ENCODE results near the gene BCKDHA. TPM values are rescaled to one million over a fixed set of nuclear protein-coding genes. Genes with fewer than 3 reads are reported as not detected.

Gene BCKDHA
- total and polyA plus RNA-seq, 2 of the 4 experiments (the other 2 are of a cell fraction), result 7.6 to 7.7 TPM

DNA sequence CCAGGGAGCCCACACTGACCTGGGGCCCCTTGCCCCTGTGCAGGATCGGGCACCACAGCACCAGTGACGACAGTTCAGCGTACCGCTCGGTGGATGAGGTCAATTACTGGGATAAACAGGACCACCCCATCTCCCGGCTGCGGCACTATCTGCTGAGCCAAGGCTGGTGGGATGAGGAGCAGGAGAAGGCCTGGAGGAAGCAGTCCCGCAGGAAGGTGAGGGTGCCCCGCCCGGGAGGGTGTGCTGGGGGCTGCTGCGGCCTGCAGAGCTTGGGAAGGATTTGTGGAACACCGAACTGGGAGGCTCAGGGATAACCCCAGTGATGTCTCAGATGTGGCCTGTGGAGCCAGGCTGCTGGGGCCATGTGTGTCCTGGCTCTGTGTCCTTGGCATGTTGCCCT, 25.3 kb downstream of the BCKDHA start:
- WGBS, 2 experiments (ENCODE audit: extremely low coverage in 2 of 2, insufficient read length in 1 of 2), result 90% methylated on average over 4 of the region's 12 CpGs; no CpG with 5 or more reads in 1 of the 2 experiments
- ChIA-PET POLR2A (ENCODE audit: unreplicated experiment) (no interaction called here), CTCF (no interaction called here)
- no peak overlapping the region for H2BK15ac ChIP-seq (ENCODE audit: low read depth, low read length)
- no peak overlapping the region for H4K8ac ChIP-seq (ENCODE audit: low read depth in 2 of 2, low read length in 2 of 2)
- no peak overlapping the region for H3K56ac ChIP-seq (ENCODE audit: extremely low read depth, insufficient read depth, low read length)
- no peak overlapping the region for H2AK9ac ChIP-seq (replicated peaks; ENCODE audit: low read depth, low read length, poor library complexity)
- peaks cover 48% of the 10 kb centered on the region for H3K36me3 ChIP-seq (ENCODE audit: control insufficient read depth, insufficient read depth, low read length)
- H3K18ac ChIP-seq (ENCODE audit: low read depth, low read length), result no peak overlapping the region
- TF ChIP-seq MXI1 (IDR thresholded peaks at IDR 0.05; ENCODE audit: borderline replicate concordance, low read depth, low read length) (no peak), FOS (IDR thresholded peaks at IDR 0.05; ENCODE audit: low read depth, low read length) (no peak), MAZ (IDR thresholded peaks at IDR 0.05; ENCODE audit: borderline replicate concordance, low read depth, low read length) (no peak), BHLHE40 (IDR thresholded peaks at IDR 0.05; ENCODE audit: low read depth, low read length) (no peak), RFX5 (IDR thresholded peaks at IDR 0.05; ENCODE audit: low read depth, low read length) (no peak), NFE2L2 (IDR thresholded peaks at IDR 0.05; ENCODE audit: low read depth, low read length) (no peak), CHD1 (IDR thresholded peaks at IDR 0.05; ENCODE audit: low read depth, low read length) (no peak), MAFK (IDR thresholded peaks at IDR 0.05; ENCODE audit: low read depth, low read length) (no peak), SMC3 (IDR thresholded peaks at IDR 0.05; ENCODE audit: low read depth, low read length) (no peak), POLR2A (IDR thresholded peaks at IDR 0.05; ENCODE audit: low read depth, low read length) (no peak), CEBPB (IDR thresholded peaks at IDR 0.05; ENCODE audit: low read depth, low read length) (no peak), RAD21 (IDR thresholded peaks at IDR 0.05; ENCODE audit: low read length) (no peak), RCOR1 (IDR thresholded peaks at IDR 0.05; ENCODE audit: insufficient replicate concordance, low read length) (no peak)
- TF ChIP-seq, protein P1, sequence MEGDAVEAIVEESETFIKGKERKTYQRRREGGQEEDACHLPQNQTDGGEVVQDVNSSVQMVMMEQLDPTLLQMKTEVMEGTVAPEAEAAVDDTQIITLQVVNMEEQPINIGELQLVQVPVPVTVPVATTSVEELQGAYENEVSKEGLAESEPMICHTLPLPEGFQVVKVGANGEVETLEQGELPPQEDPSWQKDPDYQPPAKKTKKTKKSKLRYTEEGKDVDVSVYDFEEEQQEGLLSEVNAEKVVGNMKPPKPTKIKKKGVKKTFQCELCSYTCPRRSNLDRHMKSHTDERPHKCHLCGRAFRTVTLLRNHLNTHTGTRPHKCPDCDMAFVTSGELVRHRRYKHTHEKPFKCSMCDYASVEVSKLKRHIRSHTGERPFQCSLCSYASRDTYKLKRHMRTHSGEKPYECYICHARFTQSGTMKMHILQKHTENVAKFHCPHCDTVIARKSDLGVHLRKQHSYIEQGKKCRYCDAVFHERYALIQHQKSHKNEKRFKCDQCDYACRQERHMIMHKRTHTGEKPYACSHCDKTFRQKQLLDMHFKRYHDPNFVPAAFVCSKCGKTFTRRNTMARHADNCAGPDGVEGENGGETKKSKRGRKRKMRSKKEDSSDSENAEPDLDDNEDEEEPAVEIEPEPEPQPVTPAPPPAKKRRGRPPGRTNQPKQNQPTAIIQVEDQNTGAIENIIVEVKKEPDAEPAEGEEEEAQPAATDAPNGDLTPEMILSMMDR (conservative IDR thresholded peaks at IDR 0.05; ENCODE audit: low read depth, low read length), result no peak
- TF ChIP-seq, protein P2, sequence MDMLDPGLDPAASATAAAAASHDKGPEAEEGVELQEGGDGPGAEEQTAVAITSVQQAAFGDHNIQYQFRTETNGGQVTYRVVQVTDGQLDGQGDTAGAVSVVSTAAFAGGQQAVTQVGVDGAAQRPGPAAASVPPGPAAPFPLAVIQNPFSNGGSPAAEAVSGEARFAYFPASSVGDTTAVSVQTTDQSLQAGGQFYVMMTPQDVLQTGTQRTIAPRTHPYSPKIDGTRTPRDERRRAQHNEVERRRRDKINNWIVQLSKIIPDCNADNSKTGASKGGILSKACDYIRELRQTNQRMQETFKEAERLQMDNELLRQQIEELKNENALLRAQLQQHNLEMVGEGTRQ (IDR thresholded peaks at IDR 0.05; ENCODE audit: low read depth, low read length), result no peak
- TF ChIP-seq, protein P3, sequence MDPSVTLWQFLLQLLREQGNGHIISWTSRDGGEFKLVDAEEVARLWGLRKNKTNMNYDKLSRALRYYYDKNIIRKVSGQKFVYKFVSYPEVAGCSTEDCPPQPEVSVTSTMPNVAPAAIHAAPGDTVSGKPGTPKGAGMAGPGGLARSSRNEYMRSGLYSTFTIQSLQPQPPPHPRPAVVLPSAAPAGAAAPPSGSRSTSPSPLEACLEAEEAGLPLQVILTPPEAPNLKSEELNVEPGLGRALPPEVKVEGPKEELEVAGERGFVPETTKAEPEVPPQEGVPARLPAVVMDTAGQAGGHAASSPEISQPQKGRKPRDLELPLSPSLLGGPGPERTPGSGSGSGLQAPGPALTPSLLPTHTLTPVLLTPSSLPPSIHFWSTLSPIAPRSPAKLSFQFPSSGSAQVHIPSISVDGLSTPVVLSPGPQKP (IDR thresholded peaks at IDR 0.05; ENCODE audit: borderline replicate concordance, low read depth, low read length), result no peak
- DNase-seq (no peak), ATAC-seq (ENCODE audit: low read depth) (no peak)
- H3K27me3 ChIP-seq (ENCODE audit: control insufficient read depth, insufficient read depth, low read length), result no peaks in the 10 kb centered on the region
- H3K9ac ChIP-seq (ENCODE audit: low read depth, low read length), result no peak overlapping the region
- H3K14ac ChIP-seq (replicated peaks; ENCODE audit: low read depth, low read length), result no peak overlapping the region
- H3K4me1 ChIP-seq (ENCODE audit: control insufficient read depth, insufficient read depth, low read length), result peaks cover 10% of the 10 kb centered on the region; the same call in 1 of the 2 replicates
- intact Hi-C loops (cut with micrococcal nuclease) (loop anchor here (10.0 kb wide), 1 partner anchor 218 kb away; no protein-coding TSS in a partner anchor), in situ Hi-C loops (cut with MboI; ENCODE audit: low sequenced_read_pairs) (no loop called here), dilution Hi-C loops (cut with HindIII; ENCODE audit: low sequenced_read_pairs, unreplicated experiment) (no loop called here)
- no peak overlapping the region for H3K4me2 ChIP-seq (ENCODE audit: low read depth, low read length)
- no peak overlapping the region for H3K4me3 ChIP-seq (ENCODE audit: insufficient read depth, low read depth, low read length)
- no peak overlapping the region for H3K4ac ChIP-seq (ENCODE audit: low read depth, low read length)
- no peaks in the 10 kb centered on the region for H3K9me3 ChIP-seq (ENCODE audit: control insufficient read depth, insufficient read depth, low read length)
- H4K20me1 ChIP-seq (ENCODE audit: insufficient read depth, low read length), result no peaks in the 10 kb centered on the region
- no peak overlapping the region for H3K27ac ChIP-seq (ENCODE audit: insufficient read depth, low read length)
- peak overlapping the region; percentile 14 for H2AFZ ChIP-seq (replicated peaks; ENCODE audit: low read length, poor library complexity)
- no peaks in the 10 kb centered on the region for H3K79me1 ChIP-seq (ENCODE audit: low read depth in 1 of 2, low read length in 2 of 2)
- no peak overlapping the region for H4K5ac ChIP-seq (ENCODE audit: low read depth, low read length)
- no peak overlapping the region for H2BK20ac ChIP-seq (ENCODE audit: low read depth, low read length)
- no peaks in the 10 kb centered on the region; the same call in 1 of the 2 replicates for H3K9me1 ChIP-seq (ENCODE audit: insufficient read depth, low read length)
- no peak overlapping the region for H2BK5ac ChIP-seq (ENCODE audit: low read depth, low read length, poor library complexity, severe bottlenecking)
- no peak overlapping the region for H4K91ac ChIP-seq (ENCODE audit: insufficient read depth, low read depth, low read length)
- BruUV-seq (replicated peaks), result no TSS peak
- no peak overlapping the region for H2BK120ac ChIP-seq (ENCODE audit: low read depth, low read length)
- H2AK5ac ChIP-seq (ENCODE audit: low read depth, low read length), result no peak overlapping the region
- H3K23ac ChIP-seq (ENCODE audit: low read depth, low read length), result no peak overlapping the region
